MCF 10A (cell line): ENCODE results near the gene VPS36. TPM values are rescaled to one million over a fixed set of nuclear protein-coding genes. Genes with fewer than 3 reads are reported as not detected.

Experiments used
- BruUV-seq: library from RNA; stranded (reverse); fragments of 400-500 nt; replicated peaks from 2 replicates; lab custom pipeline; 2021; lab: Mats Ljungman, UMichigan
- CTCF ChIA-PET: fragments of 300-600 bp; sonication (Branson Sonifier 250); formaldehyde crosslinking; extraction: SDS; loops from one replicate; lab custom pipeline; 2021; ENCODE audit warnings: antibody characterized with exemption, inconsistent platforms; lab: Yijun Ruan, JAX
- POLR2A ChIA-PET: fragments of 300-600, 350-650 bp; sonication (Branson Sonifier 250); formaldehyde crosslinking; extraction: SDS; loops from one replicate; lab custom pipeline; 2020; ENCODE audit warnings: antibody characterized with exemption, inconsistent platforms; lab: Yijun Ruan, JAX
- DNase-seq: peaks from one replicate; pipeline ENCODE4 v3.0.0-alpha.2; 2018; ENCODE audit not compliant: unreplicated experiment
- H3K27ac Mint-ChIP-seq: one replicate; pipeline ENCODE4 v1.8.0; 2022; ENCODE audit warnings: mild to moderate bottlenecking, low read depth, mixed read lengths; ENCODE audit not compliant: unreplicated experiment
- H3K27me3 Mint-ChIP-seq: one replicate; pipeline ENCODE4 v1.8.0; 2022; ENCODE audit warnings: mixed read lengths; ENCODE audit not compliant: insufficient read depth, unreplicated experiment
- H3K36me3 Mint-ChIP-seq: one replicate; pipeline ENCODE4 v1.8.0; 2022; ENCODE audit warnings: mild to moderate bottlenecking, moderate library complexity, mixed read lengths; ENCODE audit not compliant: insufficient read depth, unreplicated experiment
- H3K4me1 Mint-ChIP-seq: one replicate; pipeline ENCODE4 v1.8.0; 2022; ENCODE audit warnings: mixed read lengths; ENCODE audit not compliant: insufficient read depth, unreplicated experiment
- H3K4me3 Mint-ChIP-seq: one replicate; pipeline ENCODE4 v1.8.0; 2022; ENCODE audit warnings: mild to moderate bottlenecking, moderate library complexity, mixed read lengths; ENCODE audit not compliant: unreplicated experiment
- H3K9me3 Mint-ChIP-seq: one replicate; pipeline ENCODE4 v1.8.0; 2022; ENCODE audit warnings: mixed read lengths; ENCODE audit not compliant: unreplicated experiment
- intact Hi-C: fragments of 100-400 bp; cut with micrococcal nuclease; formaldehyde crosslinking; loops from 2 replicates; pipeline ENCODE4 v1.14.1; 2022
- total RNA-seq: library from RNA; stranded (reverse); gene quantifications from 2 replicates; pipeline ENCODE4 v1.2.3, GENCODE V29; 2022
- TF ChIP-seq, protein P1 (sequence below): fragments of 200-600 bp; IDR thresholded peaks from one replicate; pipeline ENCODE4 v1.8.0; 2022; ENCODE audit warnings: antibody characterized with exemption, mild to moderate bottlenecking; ENCODE audit not compliant: unreplicated experiment

The VPS36 gene
- total RNA-seq, 1 experiment from 2014 or later: 43.4 TPM

DNA sequence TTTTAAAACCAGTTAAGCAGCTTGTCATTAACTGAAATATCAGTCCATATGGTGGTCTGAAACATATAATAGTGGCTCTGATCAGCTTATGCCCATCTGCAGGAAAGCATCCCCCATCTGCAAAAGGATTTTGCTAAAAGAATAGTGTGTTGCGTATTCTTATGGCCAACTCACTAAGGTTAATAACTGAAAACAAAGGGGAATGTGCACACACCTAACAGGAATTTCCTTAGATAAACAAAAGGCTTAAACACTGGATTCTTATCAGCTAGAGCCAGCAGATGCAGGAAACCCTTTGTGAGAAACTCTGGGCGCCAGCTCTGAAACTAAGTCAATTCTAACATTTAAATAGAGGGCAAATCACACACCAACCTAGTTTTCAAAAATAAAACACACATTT is 22.1 kb downstream of the VPS36 start:
- no TSS peak for BruUV-seq
- intact Hi-C loops: no loop called here
- Mint-ChIP-seq H3K4me3 (no peak overlapping the region), H3K4me1 (no peaks in the 10 kb centered on the region), H3K9me3 (no peaks in the 10 kb centered on the region), H3K36me3 (peaks cover 85% of the 10 kb centered on the region), H3K27ac (no peak overlapping the region), H3K27me3 (no peaks in the 10 kb centered on the region)
- ChIA-PET POLR2A (interaction anchor here (0.9 to 2.2 kb wide), 7 partner anchors 11 to 23 kb away, joined by 3 to 13 read pairs (median 4); partner anchors contain the start of gene VPS36), CTCF (interaction anchor here (1.2 to 2.0 kb wide), 2 partner anchors 9 to 23 kb away, joined by 3 to 9 read pairs; partner anchors contain the start of gene VPS36)
- no peak for DNase-seq
- TF ChIP-seq, protein P1, sequence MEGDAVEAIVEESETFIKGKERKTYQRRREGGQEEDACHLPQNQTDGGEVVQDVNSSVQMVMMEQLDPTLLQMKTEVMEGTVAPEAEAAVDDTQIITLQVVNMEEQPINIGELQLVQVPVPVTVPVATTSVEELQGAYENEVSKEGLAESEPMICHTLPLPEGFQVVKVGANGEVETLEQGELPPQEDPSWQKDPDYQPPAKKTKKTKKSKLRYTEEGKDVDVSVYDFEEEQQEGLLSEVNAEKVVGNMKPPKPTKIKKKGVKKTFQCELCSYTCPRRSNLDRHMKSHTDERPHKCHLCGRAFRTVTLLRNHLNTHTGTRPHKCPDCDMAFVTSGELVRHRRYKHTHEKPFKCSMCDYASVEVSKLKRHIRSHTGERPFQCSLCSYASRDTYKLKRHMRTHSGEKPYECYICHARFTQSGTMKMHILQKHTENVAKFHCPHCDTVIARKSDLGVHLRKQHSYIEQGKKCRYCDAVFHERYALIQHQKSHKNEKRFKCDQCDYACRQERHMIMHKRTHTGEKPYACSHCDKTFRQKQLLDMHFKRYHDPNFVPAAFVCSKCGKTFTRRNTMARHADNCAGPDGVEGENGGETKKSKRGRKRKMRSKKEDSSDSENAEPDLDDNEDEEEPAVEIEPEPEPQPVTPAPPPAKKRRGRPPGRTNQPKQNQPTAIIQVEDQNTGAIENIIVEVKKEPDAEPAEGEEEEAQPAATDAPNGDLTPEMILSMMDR: no peak

DNA sequence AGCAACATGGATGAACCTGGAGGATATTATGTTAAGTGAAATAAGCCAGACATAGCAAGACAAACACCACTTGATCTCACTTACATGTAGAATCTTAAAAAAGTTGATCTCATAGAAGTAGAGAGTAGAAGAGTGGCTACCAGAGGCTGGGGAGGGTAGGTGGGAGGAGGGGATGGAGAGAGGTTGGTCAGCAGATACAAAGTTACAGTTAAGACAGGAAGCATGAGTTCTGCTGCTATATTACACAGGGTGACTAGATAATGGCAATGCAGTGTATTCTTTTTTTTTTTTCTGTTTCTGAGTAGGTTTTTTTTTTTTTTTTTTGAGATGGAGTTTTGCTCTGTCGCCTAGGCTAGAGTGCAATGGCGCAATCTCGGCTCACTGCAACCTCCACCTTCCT is 29.2 kb downstream of the VPS36 start:
- no TSS peak for BruUV-seq
- ChIA-PET CTCF (no interaction called here), POLR2A (interaction anchor here (0.7 kb wide), 1 partner anchor 10 kb away, joined by 4 read pairs; no protein-coding TSS in a partner anchor)
- DNase-seq: no peak
- no peaks in the 10 kb centered on the region for H3K9me3 Mint-ChIP-seq
- intact Hi-C loops: no loop called here
- no peak overlapping the region for H3K27ac Mint-ChIP-seq
- no peak overlapping the region for H3K4me3 Mint-ChIP-seq
- H3K27me3 Mint-ChIP-seq: no peaks in the 10 kb centered on the region
- H3K36me3 Mint-ChIP-seq: peaks cover 83% of the 10 kb centered on the region
- H3K4me1 Mint-ChIP-seq: no peaks in the 10 kb centered on the region
- TF ChIP-seq, protein P1: no peak

DNA sequence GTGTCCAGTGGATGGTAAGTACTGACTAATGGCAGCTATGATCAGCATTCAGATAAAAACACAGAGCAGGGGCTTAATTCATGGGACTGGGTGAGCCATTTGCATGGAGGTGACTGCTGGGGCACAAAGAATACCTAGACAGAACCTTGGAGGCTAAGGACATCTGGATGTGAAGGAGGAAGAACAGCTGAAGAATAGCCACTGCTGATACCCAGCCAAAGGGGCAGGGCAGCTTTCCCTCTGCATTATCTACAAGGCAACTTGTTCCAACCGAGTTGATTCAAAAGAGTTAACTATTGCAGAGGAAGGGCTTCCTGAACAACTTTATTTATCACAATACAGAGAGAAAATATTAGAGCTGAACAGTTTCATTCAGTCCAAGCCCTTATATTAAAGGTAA is 31.4 kb downstream of the VPS36 start:
- Mint-ChIP-seq H3K4me3 (no peak overlapping the region), H3K27me3 (no peaks in the 10 kb centered on the region), H3K36me3 (peaks cover 67% of the 10 kb centered on the region), H3K9me3 (no peaks in the 10 kb centered on the region), H3K4me1 (peaks cover 20% of the 10 kb centered on the region), H3K27ac (no peak overlapping the region)
- DNase-seq: no peak
- intact Hi-C loops: no loop called here
- TF ChIP-seq, protein P1: no peak
- POLR2A ChIA-PET: interaction anchor here (0.9 to 1.6 kb wide), 5 partner anchors 13 to 66 kb away, joined by 3 to 6 read pairs (median 3); no protein-coding TSS in a partner anchor
- no TSS peak for BruUV-seq
- CTCF ChIA-PET: interaction anchor here (0.5 to 1.9 kb wide), 7 partner anchors 10 to 75 kb away, joined by 3 to 5 read pairs (median 4); no protein-coding TSS in a partner anchor

DNA sequence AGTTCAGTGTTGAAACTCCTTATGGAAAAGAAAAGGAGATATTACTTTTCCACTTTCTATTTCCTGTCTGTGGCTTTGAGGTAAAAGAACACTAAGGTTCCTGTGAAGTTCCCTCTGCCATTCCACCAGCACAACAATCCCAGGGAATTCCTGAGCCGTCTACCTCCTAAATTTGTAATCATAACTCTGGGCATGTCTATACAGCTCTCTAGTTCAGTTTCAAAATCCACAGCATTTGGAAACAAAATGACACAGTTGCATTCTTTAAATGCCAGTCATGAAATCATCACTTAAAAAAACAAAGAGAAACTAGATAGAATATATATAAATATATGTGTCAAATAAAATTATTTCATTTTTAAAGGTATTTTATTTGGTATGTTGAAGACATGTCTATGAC is 35.5 kb downstream of the VPS36 start:
- Mint-ChIP-seq H3K27me3 (no peaks in the 10 kb centered on the region), H3K36me3 (peaks cover 48% of the 10 kb centered on the region), H3K4me3 (peak overlapping the region; percentile 50), H3K9me3 (no peaks in the 10 kb centered on the region), H3K27ac (peak overlapping the region; percentile 98), H3K4me1 (peaks cover 33% of the 10 kb centered on the region)
- CTCF ChIA-PET: interaction anchor here (0.6 to 3.2 kb wide), 6 partner anchors 35 to 71 kb away, joined by 3 to 20 read pairs (median 5); partner anchors contain the start of gene VPS36
- intact Hi-C loops: loop anchor here (2.0 kb wide), 1 partner anchor 36 kb away; the partner anchor contains the start of gene VPS36
- TF ChIP-seq, protein P1: no peak
- POLR2A ChIA-PET: interaction anchor here (0.6 to 7.3 kb wide), 14 partner anchors 9 to 311 kb away, joined by 3 to 101 read pairs (median 4); partner anchors contain the start of genes CKAP2, THSD1 and VPS36
- DNase-seq: peak; percentile 82
- BruUV-seq: no TSS peak
